Measurements from ENCODE around the gene CARHSP1. TPM values are rescaled to one million over a fixed set of nuclear protein-coding genes. Genes with fewer than 3 reads are reported as not detected.

The CARHSP1 gene
- total RNA-seq, 1 experiment from 2014 or later: 79.7 TPM

DNA sequence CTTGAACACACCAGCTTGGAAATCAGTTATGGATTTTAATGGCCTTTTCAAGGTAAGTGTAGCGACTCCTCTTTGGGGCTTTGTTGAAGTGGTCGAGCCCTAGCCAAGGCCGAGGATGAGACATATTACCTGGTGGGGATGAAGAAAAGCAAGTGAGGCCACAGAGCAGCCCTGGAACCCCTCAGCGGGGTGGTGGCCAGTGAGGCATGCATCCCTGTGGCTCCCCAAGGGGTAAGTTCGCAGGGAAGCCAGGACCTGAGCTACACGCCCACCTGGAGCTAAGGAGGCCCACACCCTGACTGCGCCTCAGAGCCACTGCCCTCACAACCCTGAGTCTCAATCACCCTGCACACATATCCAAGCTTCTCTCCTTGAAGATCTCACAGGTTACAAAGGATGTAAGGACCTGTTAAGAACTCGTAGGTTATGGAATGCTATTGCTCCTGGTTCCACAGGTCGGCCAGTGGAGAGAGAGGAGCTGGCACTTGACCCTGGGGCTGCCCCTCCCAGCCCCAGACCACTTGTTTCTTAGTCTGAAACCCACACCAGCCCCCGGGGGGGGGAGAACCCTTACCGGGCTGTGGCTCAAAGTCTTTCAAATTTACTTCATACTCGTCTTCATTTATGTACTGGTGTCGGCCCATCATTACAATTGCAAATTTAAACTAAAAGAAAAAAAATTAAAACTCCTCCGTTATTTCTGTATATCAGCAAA, 25.3 kb upstream of the CARHSP1 start:
- Histone ChIP-seq H3K27ac (ENCODE audit: low read depth, low read length) (no peak overlapping the region), H3K9ac (ENCODE audit: low read length) (no peak overlapping the region), H3K4me1 (ENCODE audit: control insufficient read depth in 1 of 2, insufficient read depth in 2 of 2, low read length in 2 of 2) (no peaks in the 10 kb centered on the region), H3K4me3 (replicated peaks in 1 of 2; ENCODE audit: low read depth in 1 of 2, low read length in 2 of 2) (no peak overlapping the region), H3K4me2 (ENCODE audit: low read length) (no peak overlapping the region), H4K20me1 (ENCODE audit: insufficient read depth) (no peaks in the 10 kb centered on the region), H3K79me2 (ENCODE audit: insufficient read depth, low read length) (no peaks in the 10 kb centered on the region), H3K9me2 (ENCODE audit: insufficient read depth) (no peaks in the 10 kb centered on the region), H3K9me3 (ENCODE audit: control insufficient read depth in 1 of 2, insufficient read depth in 1 of 2, low read depth in 1 of 2, low read length in 2 of 2) (no peaks in the 10 kb centered on the region), H3K27me3 (ENCODE audit: insufficient read depth, low read length) (no peaks in the 10 kb centered on the region), H2AFZ (ENCODE audit: low read depth, low read length, poor library complexity, severe bottlenecking) (no peak overlapping the region), H3K36me3 (ENCODE audit: control insufficient read depth in 1 of 2, insufficient read depth in 2 of 2, low read length in 2 of 2) (peaks cover 47 to 60% of the 10 kb centered on the region in 2 experiments)
- ATAC-seq (no peak), DNase-seq (ENCODE audit: low read depth, low spot score) (no peak)
- POLR2A ChIA-PET: no interaction called here
- RAD21 ChIA-PET (ENCODE audit: low non-redundant PET in 1 of 2, low total read pairs in 2 of 2, uncharacterized antibody in 2 of 2, unreplicated experiment in 2 of 2): no interaction called here
- intact Hi-C loops (cut with micrococcal nuclease): no loop called here
- TF ChIP-seq EZH2 (IDR thresholded peaks at IDR 0.05) (no peak), EZH2phosphoT487 (IDR thresholded peaks at IDR 0.05; ENCODE audit: borderline replicate concordance) (no peak), JUND (IDR thresholded peaks at IDR 0.05) (no peak), EGR1 (IDR thresholded peaks at IDR 0.05; ENCODE audit: low read depth) (no peak), SP1 (IDR thresholded peaks at IDR 0.05; ENCODE audit: low read depth) (no peak), YY1 (IDR thresholded peaks at IDR 0.05; ENCODE audit: extremely low read depth, insufficient replicate concordance, low read depth, low read length) (no peak), RAD21 (IDR thresholded peaks at IDR 0.05; ENCODE audit: low read depth) (no peak), SRF (IDR thresholded peaks at IDR 0.05; ENCODE audit: low read depth) (no peak), FOSL1 (IDR thresholded peaks at IDR 0.05; ENCODE audit: low read depth) (no peak), ZFX (IDR thresholded peaks at IDR 0.05) (no peak), CEBPB (IDR thresholded peaks at IDR 0.05; ENCODE audit: low read depth) (no peak), ELF1 (IDR thresholded peaks at IDR 0.05; ENCODE audit: borderline replicate concordance, low read depth) (no peak), CBX3 (IDR thresholded peaks at IDR 0.05; ENCODE audit: low read depth) (no peak)
- TF ChIP-seq, protein P1, sequence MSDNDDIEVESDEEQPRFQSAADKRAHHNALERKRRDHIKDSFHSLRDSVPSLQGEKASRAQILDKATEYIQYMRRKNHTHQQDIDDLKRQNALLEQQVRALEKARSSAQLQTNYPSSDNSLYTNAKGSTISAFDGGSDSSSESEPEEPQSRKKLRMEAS (IDR thresholded peaks at IDR 0.05): no peak
- TF ChIP-seq, protein P2, sequence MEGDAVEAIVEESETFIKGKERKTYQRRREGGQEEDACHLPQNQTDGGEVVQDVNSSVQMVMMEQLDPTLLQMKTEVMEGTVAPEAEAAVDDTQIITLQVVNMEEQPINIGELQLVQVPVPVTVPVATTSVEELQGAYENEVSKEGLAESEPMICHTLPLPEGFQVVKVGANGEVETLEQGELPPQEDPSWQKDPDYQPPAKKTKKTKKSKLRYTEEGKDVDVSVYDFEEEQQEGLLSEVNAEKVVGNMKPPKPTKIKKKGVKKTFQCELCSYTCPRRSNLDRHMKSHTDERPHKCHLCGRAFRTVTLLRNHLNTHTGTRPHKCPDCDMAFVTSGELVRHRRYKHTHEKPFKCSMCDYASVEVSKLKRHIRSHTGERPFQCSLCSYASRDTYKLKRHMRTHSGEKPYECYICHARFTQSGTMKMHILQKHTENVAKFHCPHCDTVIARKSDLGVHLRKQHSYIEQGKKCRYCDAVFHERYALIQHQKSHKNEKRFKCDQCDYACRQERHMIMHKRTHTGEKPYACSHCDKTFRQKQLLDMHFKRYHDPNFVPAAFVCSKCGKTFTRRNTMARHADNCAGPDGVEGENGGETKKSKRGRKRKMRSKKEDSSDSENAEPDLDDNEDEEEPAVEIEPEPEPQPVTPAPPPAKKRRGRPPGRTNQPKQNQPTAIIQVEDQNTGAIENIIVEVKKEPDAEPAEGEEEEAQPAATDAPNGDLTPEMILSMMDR (IDR thresholded peaks at IDR 0.05 in 2 of 3, conservative IDR thresholded peaks at IDR 0.05 in 1 of 3; ENCODE audit: borderline replicate concordance in 1 of 3, insufficient read depth in 1 of 3, low read depth in 2 of 3, low read length in 2 of 3): no peak
- TF ChIP-seq, protein P3, sequence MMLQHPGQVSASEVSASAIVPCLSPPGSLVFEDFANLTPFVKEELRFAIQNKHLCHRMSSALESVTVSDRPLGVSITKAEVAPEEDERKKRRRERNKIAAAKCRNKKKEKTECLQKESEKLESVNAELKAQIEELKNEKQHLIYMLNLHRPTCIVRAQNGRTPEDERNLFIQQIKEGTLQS (IDR thresholded peaks at IDR 0.05): no peak
- TF ChIP-seq, protein P4, sequence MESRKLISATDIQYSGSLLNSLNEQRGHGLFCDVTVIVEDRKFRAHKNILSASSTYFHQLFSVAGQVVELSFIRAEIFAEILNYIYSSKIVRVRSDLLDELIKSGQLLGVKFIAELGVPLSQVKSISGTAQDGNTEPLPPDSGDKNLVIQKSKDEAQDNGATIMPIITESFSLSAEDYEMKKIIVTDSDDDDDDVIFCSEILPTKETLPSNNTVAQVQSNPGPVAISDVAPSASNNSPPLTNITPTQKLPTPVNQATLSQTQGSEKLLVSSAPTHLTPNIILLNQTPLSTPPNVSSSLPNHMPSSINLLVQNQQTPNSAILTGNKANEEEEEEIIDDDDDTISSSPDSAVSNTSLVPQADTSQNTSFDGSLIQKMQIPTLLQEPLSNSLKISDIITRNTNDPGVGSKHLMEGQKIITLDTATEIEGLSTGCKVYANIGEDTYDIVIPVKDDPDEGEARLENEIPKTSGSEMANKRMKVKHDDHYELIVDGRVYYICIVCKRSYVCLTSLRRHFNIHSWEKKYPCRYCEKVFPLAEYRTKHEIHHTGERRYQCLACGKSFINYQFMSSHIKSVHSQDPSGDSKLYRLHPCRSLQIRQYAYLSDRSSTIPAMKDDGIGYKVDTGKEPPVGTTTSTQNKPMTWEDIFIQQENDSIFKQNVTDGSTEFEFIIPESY (IDR thresholded peaks at IDR 0.05; ENCODE audit: extremely low read depth, insufficient replicate concordance, low read length): no peak
- no TSS peak for BruUV-seq (replicated peaks)
- CTCF ChIA-PET: no interaction called here
